Esophagus squamous epithelium (tissue), 5 donors: ENCODE data around the gene SNX5. TPM values are rescaled to one million over a fixed set of nuclear protein-coding genes. Genes with fewer than 3 reads are reported as not detected.

Experiments used
- DNase-seq: peaks from one replicate; lab custom pipeline; 2025; lab: John Stamatoyannopoulos, UW
- H3K27ac ChIP-seq, 4 donors: fragments of 200-600 bp; sonication (generic); one replicate each; pipeline ENCODE4 v1.5.1; 2016 to 2019; ENCODE audit warnings: mild to moderate bottlenecking in 1 of 4
- H3K27me3 ChIP-seq, 4 donors: fragments of 200-600 bp; sonication (generic); 1 replicate in 3 of 4; 2 replicates in 1 of 4; pipeline versions ENCODE4 v1.5.1 to v1.6.0; 2017 to 2021; ENCODE audit warnings: antibody characterized with exemption in 1 of 4
- H3K36me3 ChIP-seq, 3 donors: fragments of 200-600 bp; sonication (generic); one replicate each; pipeline ENCODE4 v1.5.1; 2016 to 2019
- H3K4me1 ChIP-seq, 3 donors: fragments of 200-600 bp; sonication (generic); one replicate each; pipeline ENCODE4 v1.5.1; 2017 to 2019
- H3K4me3 ChIP-seq, 4 donors: fragments of 200-600 bp; sonication (generic); 1 replicate in 3 of 4; 2 replicates in 1 of 4; pipeline ENCODE4 v1.5.1; 2016 to 2019; ENCODE audit warnings: mild to moderate bottlenecking in 2 of 4, moderate library complexity in 1 of 4
- H3K9me3 ChIP-seq, 3 donors: fragments of 200-600 bp; sonication (generic); one replicate each; pipeline ENCODE4 v1.5.1; 2016 to 2019
- CTCF ChIP-seq, 6 experiments: fragments of 450-650 bp in 4 of 6; fragments of 200-600 bp in 2 of 6; sonication (generic) in 2 of 6; IDR thresholded peaks; one replicate each; pipeline ENCODE4 v1.5.1; 2016 to 2019; ENCODE audit warnings: antibody characterized with exemption in 6 of 6, mild to moderate bottlenecking in 4 of 6, moderate library complexity in 4 of 6
- POLR2A ChIP-seq, 4 donors: fragments of 450-650 bp; IDR thresholded peaks; one replicate each; pipeline ENCODE4 v1.6.1; 2017; ENCODE audit warnings: antibody characterized with exemption in 4 of 4, mild to moderate bottlenecking in 4 of 4, moderate library complexity in 3 of 4
- WGBS, 2 donors: methylation state at CpG; one replicate each; pipeline ENCODE4 v1.1.5; 2018; 5-methylcytosine and 5-hydroxymethylcytosine counted together
- intact Hi-C: fragments of 100-400 bp; cut with DNase I; formaldehyde crosslinking; loops from one replicate; pipeline ENCODE4 v1.15.0; 2022
- total RNA-seq, 4 donors: library from RNA; depleted of rRNA; stranded (reverse); fragments of >200 nt; gene quantifications; one replicate each; pipeline ENCODE4 v1.1.0, GENCODE V29; 2016
- donor health status: DM: yes; HTN: yes; CAD: no.

The SNX5 gene
- total RNA-seq, 4 donors from 2014 or later = 43.6 to 137 (median 98.5) TPM

- peak overlapping the region in 2 of 4 donors; percentile 83 to 90 for H3K4me3 ChIP-seq
- H3K36me3 ChIP-seq = peaks cover 0 to 5% (median 0%) of the 10 kb centered on the region in 3 donors
- DNase-seq = no peak
- H3K27me3 ChIP-seq = no peaks in the 10 kb centered on the region
- intact Hi-C loops = no loop called here
- TF ChIP-seq CTCF (IDR thresholded peaks at IDR 0.05) = no peak
- no peak for TF ChIP-seq POLR2A (IDR thresholded peaks at IDR 0.05)
- 28 to 56% methylated on average over 8 to 9 of the region's 9 CpGs for WGBS, 2 donors
- peaks cover 30 to 81% (median 52%) of the 10 kb centered on the region in 3 donors for H3K4me1 ChIP-seq
- no peaks in the 10 kb centered on the region for H3K9me3 ChIP-seq
- peak overlapping the region; percentile 77 to 98 (median 96) for H3K27ac ChIP-seq
Observed at GRCh38 chr20:17965042-17965697, 3.4 kb downstream of the SNX5 start.

- TF ChIP-seq CTCF (IDR thresholded peaks at IDR 0.05) = no peak
- no peak for TF ChIP-seq POLR2A (IDR thresholded peaks at IDR 0.05)
- H3K27me3 ChIP-seq = no peaks in the 10 kb centered on the region
- peak overlapping the region in 1 of 4 donors; percentile 83 for H3K4me3 ChIP-seq
- peak overlapping the region in 3 of 4 donors; percentile 94 to 98 (median 98) for H3K27ac ChIP-seq
- no peaks in the 10 kb centered on the region for H3K9me3 ChIP-seq
- H3K4me1 ChIP-seq = peaks cover 31 to 81% (median 53%) of the 10 kb centered on the region in 3 donors
- 40 to 42% methylated on average over 3 of the region's 3 CpGs for WGBS, 2 donors
- H3K36me3 ChIP-seq = peaks cover 0 to 5% (median 0%) of the 10 kb centered on the region in 3 donors
- no peak for DNase-seq
- intact Hi-C loops = no loop called here
Observed at GRCh38 chr20:17964632-17965031, 4.0 kb downstream of the SNX5 start.

GRCh38 chr20:17964073-17964472, 4.5 kb downstream of the SNX5 start:
- WGBS, 2 donors = 76 to 88% methylated on average over 1 of the region's 1 CpG
- no peak for TF ChIP-seq CTCF (IDR thresholded peaks at IDR 0.05)
- TF ChIP-seq POLR2A (IDR thresholded peaks at IDR 0.05) = no peak
- no peaks in the 10 kb centered on the region for H3K9me3 ChIP-seq
- H3K4me1 ChIP-seq = peaks cover 32 to 84% (median 59%) of the 10 kb centered on the region in 3 donors
- intact Hi-C loops = no loop called here
- no peak overlapping the region for H3K4me3 ChIP-seq
- DNase-seq = no peak
- H3K27me3 ChIP-seq = no peaks in the 10 kb centered on the region
- H3K27ac ChIP-seq = peak overlapping the region; percentile 8 to 98 (median 43)
- peaks cover 0 to 5% (median 0%) of the 10 kb centered on the region in 3 donors for H3K36me3 ChIP-seq

GRCh38 chr20:17963114-17963897, 5.3 kb downstream of the SNX5 start:
- intact Hi-C loops = no loop called here
- no peak overlapping the region for H3K4me3 ChIP-seq
- no peak for DNase-seq
- peaks cover 38 to 92% (median 67%) of the 10 kb centered on the region in 3 donors for H3K4me1 ChIP-seq
- H3K27me3 ChIP-seq = no peaks in the 10 kb centered on the region
- H3K9me3 ChIP-seq = no peaks in the 10 kb centered on the region
- TF ChIP-seq CTCF (IDR thresholded peaks at IDR 0.05) = no peak
- no peak for TF ChIP-seq POLR2A (IDR thresholded peaks at IDR 0.05)
- 55 to 81% methylated on average over 9 of the region's 9 CpGs for WGBS, 2 donors
- H3K36me3 ChIP-seq = peaks cover 0 to 5% (median 0%) of the 10 kb centered on the region in 3 donors
- H3K27ac ChIP-seq = peak overlapping the region; percentile 35 to 98 (median 48)

GRCh38 chr20:17961587-17961940, 7.0 kb downstream of the SNX5 start:
- H3K27ac ChIP-seq = peak overlapping the region; percentile 33 to 98 (median 67)
- no peaks in the 10 kb centered on the region for H3K9me3 ChIP-seq
- H3K27me3 ChIP-seq = no peaks in the 10 kb centered on the region
- TF ChIP-seq CTCF (IDR thresholded peaks at IDR 0.05) (no peak), POLR2A (IDR thresholded peaks at IDR 0.05) (no peak)
- H3K4me3 ChIP-seq = peak overlapping the region in 1 of 4 donors; percentile 34
- H3K36me3 ChIP-seq = peaks cover 0 to 5% (median 0%) of the 10 kb centered on the region in 3 donors
- intact Hi-C loops = no loop called here
- 5 to 6% methylated on average over 1 of the region's 1 CpG for WGBS, 2 donors
- H3K4me1 ChIP-seq = peaks cover 41 to 100% (median 77%) of the 10 kb centered on the region in 3 donors
- no peak for DNase-seq
